Amygdala (tissue), 56 donors: Measurements from ENCODE around the gene ETHE1.

Source experiments
- DNase-seq, 56 donors: peaks; one replicate each; lab custom pipeline; 2025; lab: John Stamatoyannopoulos, UW

Gene ETHE1, protein sequence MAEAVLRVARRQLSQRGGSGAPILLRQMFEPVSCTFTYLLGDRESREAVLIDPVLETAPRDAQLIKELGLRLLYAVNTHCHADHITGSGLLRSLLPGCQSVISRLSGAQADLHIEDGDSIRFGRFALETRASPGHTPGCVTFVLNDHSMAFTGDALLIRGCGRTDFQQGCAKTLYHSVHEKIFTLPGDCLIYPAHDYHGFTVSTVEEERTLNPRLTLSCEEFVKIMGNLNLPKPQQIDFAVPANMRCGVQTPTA

DNA sequence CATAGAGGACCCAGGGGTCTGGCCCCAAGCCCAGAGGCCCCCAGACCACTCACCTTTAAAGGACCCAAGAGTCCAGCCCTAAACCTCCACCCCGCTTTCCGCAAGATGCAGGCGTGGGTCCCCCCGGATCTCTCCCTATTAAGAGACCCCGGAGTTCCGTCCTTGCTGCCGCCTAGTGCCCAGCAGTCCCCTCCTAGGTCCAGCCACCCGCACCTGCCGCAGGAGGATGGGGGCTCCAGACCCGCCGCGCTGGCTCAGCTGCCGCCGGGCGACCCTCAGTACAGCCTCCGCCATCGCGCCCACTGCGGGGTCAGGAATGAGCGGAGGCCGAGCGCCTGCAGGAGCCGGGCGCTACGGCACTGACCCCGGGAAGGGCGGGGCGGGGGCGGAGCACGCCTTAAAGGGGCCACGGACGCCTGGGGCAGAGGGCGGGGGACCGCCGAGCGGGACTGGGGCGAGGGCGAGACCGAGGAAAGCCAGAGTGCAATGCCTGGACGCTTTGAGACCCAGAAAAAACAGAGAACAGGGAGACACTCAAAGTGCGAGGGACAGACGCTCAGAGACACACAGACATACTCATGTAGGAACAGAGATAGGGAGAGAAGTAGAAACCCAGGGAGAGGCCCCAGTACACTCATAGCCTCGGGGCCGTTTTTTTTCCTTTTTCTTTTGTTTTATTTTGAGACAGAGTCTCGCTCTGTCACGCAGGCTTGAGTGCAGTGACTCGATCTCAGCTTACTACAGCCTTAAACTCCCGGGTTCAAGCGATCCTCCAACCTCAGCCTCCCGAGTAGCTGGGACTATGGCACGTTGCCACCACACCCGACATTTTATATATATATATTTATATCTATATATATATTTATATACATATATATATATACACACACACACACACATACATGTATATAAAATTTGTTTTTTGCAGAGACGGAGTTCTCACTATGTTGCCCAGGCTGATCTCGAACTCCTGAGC is at the start of gene ETHE1:
ETHE1 (minus strand) TSS at position 318 of the 976 bp plus-strand sequence; CDS start at position 294, 24 bp downstream.
- DNase-seq: peak in 52 of 56 donors; percentile 20 to 86 (median 58)

DNA sequence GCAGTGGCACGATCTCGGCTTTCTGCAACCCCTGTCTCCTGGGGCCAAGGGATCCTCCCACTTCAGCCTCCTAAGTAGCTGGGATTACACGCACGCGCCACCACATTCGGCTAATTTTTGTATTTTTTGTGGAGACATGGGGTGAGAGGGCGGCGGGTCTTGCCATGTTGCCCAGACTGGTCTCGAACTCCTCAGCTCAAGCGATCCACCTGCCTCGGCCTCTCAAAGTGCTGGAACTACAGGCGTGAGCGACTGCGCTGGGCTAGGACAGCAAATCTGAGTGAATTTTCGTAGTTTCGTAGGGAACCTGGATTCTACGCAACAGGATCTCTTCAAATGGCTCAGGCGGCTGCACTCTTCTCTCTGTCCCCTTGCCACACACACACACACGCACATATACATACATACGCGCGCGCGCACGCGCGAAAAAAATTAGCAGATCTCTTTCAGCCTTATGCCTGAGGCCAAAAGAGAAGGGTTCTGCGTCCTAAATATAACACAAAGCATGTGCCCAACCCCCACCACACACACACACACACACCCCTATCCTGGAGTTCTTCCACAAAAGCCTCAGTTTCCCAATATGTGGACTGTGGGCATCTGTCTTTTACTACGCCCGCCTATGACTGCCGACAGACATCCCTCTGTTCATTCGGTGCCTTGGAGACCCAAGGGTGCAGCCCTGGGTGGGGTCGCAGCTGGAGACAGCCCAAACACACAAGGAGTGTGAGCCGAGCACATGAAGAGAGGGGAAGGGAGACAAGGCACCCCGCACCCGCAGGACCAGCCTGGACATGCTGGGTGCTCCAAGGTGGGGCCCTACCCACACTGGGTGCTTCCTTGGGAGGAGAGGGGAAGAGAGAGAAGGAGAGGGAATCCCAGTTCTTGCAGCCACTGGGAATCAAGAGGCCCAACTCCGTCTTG is 49.2 kb upstream of the ETHE1 start:
- peak in 6 of 56 donors; percentile 21 to 61 (median 32) for DNase-seq

GRCh38 chr19:43575156-43575950 is 48.4 kb upstream of the ETHE1 start, which contains the start of the genes PINLYP and XRCC1:
TSS of gene PINLYP (plus strand) at chr19:43575801. CDS start at chr19:43577192, 1,391 bp downstream.
TSS of gene XRCC1 (minus strand) at chr19:43575527. CDS start at chr19:43575458, 69 bp downstream.
- peak; percentile 54 to 99 (median 94) for DNase-seq

GRCh38 chr19:43574424-43575155 is 47.6 kb upstream of the ETHE1 start:
- DNase-seq: peak in 1 of 56 donors; percentile 12

DNA sequence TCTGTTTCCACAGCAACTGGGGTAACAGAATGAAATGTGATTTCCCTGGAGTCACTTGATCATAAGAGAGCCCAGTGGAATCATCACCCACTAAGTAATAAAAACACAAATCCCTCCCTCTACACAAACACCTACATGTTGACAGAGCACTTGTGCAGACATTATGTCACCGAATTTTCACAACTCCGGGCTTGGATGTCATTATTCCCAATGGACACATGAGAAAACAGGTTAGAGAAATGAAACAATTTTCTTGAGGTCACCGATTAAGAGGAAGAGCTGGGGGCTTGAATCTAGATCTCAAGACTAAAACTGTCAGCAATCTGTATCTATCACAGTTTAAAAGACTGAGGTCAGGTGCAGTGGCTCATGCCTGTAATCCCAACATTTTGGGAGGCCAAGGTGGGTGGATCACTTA is 45.2 kb upstream of the ETHE1 start:
- no peak for DNase-seq

- no peak for DNase-seq
Measured at GRCh38 chr19:43570174-43570791, 43.3 kb upstream of the ETHE1 start.

- DNase-seq: no peak
Measured at GRCh38 chr19:43569657-43570056, 42.7 kb upstream of the ETHE1 start.

DNA sequence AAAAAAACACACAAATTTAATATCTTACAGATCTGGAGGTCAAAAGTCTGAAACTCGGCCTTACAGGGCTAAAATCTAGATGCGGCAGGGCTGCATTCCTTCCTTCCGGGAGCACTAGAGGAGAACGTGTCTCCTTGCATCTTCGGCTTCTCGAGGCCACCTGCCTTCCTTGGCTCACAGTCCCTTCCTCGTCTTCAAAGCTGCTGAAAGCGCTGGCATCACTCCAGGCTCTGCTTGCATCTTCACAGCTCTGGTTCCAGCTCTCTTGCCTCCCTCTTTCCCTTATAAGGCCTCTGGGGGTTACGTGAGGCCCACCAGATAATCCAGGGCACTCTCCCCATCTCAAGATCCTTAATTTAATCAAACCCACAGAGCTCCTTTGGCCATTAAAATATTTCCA is 37.8 kb upstream of the ETHE1 start:
- DNase-seq: peak in 10 of 56 donors; percentile 2 to 35 (median 12)

GRCh38 chr19:43563816-43564457 is 36.9 kb upstream of the ETHE1 start:
- no peak for DNase-seq

DNA sequence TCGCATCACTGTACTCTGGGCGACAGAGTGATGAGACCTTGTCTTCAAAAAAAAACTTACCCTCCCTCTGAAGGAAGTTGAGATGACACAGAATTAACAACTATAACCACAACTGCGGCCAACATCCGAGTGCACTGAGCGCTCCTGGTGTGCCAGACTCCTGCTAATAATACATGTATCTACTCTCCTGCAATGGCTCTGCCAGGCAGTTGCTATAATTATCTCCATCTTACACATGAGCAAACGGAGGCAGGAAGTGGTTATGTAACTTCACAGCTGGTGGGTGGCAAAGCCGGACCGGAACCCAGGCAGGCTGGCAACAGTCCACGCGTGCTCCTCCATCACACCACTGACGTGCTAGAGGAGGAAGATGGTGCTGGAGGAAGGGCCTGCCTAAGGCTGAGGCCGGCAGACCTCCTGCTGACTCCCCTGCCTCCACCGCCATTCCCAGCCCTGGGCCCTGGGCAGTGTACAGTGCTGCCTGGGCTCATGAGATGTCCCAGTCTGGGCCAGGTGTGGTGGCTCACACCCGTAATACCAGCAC is 35.8 kb upstream of the ETHE1 start:
- peak in 53 of 56 donors; percentile 10 to 88 (median 63) for DNase-seq

- DNase-seq: no peak
Measured at GRCh38 chr19:43562226-43562697, 35.3 kb upstream of the ETHE1 start.

- no peak for DNase-seq
Measured at GRCh38 chr19:43561139-43561970, 34.4 kb upstream of the ETHE1 start.

DNA sequence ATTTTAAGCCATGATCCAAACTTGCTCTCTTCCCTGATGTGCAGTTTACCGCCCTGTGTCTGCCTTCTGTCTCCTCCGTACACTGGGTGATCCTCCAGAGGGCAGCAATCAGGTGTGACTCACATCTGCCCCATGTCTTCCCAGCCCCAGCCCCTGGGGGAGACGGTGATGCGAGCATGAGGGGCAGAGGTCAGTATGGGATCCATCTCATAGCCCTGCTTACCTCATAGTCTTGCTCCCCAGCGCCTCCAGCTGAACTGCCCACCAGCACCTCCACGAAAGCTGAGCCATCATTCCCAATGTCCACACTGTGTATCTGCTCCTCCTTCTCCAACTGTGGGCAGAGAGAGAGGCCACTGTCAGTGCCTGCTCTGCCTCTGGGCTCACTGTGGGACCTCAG is 33.7 kb upstream of the ETHE1 start:
- DNase-seq: peak in 1 of 56 donors; percentile 7

GRCh38 chr19:43555185-43555770 is 28.3 kb upstream of the ETHE1 start:
- DNase-seq: peak in 53 of 56 donors; percentile 5 to 84 (median 50)

- DNase-seq: no peak
Measured at GRCh38 chr19:43554317-43554895, 27.4 kb upstream of the ETHE1 start.
